GM15510 (cell line): ENCODE measurements around the gene CCDC70.

Experiments used
- POLR2A ChIP-seq: IDR thresholded peaks from 3 replicates; pipeline ENCODE4 v1.6.1; 2011; ENCODE audit warnings: borderline replicate concordance; ENCODE audit not compliant: insufficient read length; ENCODE audit errors: extremely low read depth

The CCDC70 gene

GRCh38 chr13:51902776-51903175 is 41.0 kb downstream of the CCDC70 start:
- no peak for TF ChIP-seq POLR2A

- TF ChIP-seq POLR2A, result no peak
Measured at GRCh38 chr13:51905787-51906186, 44.0 kb downstream of the CCDC70 start.

DNA sequence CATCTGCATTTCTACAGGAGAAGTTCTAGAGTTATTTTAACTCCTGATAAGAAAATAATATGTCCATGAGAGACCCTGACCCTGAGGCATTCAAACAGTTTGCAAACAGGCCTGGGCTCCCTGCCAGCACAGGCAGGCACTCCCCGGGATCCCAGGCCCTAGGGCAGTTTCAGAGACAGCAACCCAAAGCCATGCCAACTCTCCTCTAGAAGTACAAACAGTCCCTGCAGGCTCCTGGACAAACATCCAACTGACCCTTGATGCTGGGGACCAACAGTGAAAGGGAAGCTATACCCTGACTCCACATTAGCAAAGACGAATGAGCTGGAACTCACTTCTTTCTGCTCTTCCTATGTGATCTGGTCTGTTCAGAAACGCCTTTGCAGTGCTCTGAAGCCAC is 44.8 kb downstream of the CCDC70 start:
- TF ChIP-seq POLR2A, result no peak

DNA sequence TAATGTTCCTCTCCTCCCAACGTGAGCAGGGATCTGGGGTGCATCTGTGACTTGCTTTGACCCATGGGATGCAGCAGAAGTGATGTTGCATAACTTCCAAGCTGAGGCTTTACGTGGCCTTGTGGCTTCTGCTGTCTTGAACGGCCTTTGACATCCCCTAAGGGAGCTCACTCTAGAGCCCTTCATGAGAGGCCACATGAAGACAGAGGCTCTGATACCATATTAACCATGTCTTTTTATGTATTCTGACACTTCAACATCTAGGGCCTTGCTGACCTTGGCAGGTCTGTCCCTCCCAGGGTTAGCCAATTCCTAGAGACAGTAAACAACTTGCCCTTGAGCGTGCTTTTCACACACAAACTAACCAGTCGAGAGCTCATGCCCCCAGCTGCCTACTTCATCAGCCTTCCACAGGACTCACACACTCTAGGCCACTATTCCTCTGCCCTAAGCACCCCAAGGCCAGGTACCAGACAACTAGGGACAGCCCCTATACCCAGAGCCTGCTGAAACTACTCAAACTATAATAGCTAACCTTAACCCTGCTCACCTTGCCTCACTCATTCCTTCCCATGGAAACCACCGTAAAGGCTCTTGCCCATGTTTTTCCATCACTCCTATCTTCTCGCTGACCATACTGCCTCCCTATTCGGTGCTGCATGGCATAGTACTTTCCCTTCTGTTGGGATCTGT is 45.4 kb downstream of the CCDC70 start:
- TF ChIP-seq POLR2A, result no peak

GRCh38 chr13:51910508-51910907 is 48.7 kb downstream of the CCDC70 start:
- TF ChIP-seq POLR2A, result no peak

GRCh38 chr13:51912091-51912490 is 50.3 kb downstream of the CCDC70 start:
- no peak for TF ChIP-seq POLR2A

DNA sequence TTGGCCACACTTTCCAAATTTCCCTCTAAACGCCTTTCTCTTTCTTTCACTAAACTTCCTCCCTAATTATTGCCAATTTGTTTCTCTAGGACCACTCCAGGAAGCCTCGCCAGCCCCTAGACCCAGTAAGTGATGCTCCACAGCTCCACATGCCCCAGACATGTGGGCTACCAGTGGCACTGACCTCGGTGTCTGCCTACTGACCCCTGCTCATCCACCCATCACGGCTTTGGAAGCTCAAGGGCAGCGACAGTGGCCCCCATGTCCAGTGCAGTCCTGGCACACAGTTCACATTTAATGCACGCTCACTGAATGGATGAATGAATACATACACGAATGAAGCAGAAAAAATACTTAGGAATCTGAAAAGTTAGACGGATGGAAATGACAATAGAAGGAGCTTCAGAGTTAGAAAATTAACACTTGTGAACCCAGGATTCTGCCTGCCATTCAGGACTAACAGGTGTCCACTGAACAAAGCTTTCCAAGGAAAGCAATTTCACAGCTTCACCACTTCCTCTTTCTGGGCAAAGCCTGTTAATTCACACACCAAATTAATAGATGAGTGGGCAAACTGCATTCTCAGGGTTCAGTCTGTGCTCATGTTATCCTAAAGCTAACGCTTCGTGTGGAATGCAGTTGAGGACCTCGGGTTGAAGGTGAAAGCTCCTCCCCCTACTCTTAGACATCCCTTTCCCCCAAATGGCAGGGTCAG is 50.9 kb downstream of the CCDC70 start:
- TF ChIP-seq POLR2A, result no peak

- no peak for TF ChIP-seq POLR2A
Measured at GRCh38 chr13:51913421-51914136, 51.8 kb downstream of the CCDC70 start.

DNA sequence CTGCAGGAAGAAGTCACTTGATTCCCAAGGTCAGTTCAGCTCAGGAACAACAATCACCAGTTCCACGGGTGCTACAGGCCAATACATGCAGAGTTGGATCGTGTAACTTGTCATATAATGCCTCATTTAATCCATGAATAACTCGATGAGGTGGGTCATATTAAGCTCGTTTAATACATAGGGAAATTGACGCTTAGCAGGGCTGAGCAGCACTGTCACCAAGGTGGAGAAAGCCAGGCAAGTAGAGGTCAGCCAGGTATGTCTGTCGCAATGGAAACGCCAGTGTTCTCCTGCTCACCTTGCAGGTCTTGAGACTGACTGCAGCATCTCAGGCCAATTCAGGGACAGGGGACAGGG is 52.3 kb downstream of the CCDC70 start:
- TF ChIP-seq POLR2A, result no peak
